ENCODE results near the gene WARS2.

The WARS2 gene

DNA sequence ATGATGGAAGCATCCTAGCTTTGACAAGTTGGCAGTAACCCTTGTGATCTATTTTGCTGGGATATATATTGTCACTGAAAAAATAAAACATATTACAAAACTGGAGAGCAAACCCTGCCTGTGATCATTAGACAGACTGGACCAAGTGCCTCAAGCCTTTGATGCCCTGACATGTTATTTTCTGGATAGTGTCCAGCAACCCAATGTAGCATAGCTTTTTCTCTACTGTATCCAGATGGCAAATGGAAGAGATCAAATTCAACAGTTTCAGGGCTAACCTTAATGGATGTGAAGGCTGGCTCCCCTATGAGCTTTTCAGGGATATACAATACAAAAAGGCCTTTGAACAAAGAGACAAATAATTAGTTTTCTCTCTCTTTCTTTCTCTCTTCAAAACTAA, 25.1 kb downstream of the WARS2 start:
- TF ChIP-seq, protein P1, sequence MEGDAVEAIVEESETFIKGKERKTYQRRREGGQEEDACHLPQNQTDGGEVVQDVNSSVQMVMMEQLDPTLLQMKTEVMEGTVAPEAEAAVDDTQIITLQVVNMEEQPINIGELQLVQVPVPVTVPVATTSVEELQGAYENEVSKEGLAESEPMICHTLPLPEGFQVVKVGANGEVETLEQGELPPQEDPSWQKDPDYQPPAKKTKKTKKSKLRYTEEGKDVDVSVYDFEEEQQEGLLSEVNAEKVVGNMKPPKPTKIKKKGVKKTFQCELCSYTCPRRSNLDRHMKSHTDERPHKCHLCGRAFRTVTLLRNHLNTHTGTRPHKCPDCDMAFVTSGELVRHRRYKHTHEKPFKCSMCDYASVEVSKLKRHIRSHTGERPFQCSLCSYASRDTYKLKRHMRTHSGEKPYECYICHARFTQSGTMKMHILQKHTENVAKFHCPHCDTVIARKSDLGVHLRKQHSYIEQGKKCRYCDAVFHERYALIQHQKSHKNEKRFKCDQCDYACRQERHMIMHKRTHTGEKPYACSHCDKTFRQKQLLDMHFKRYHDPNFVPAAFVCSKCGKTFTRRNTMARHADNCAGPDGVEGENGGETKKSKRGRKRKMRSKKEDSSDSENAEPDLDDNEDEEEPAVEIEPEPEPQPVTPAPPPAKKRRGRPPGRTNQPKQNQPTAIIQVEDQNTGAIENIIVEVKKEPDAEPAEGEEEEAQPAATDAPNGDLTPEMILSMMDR (IDR thresholded peaks at IDR 0.05; ENCODE audit: insufficient read depth, low read length, missing control alignments): no peak
- DNase-seq (ENCODE audit: low read depth, low spot score): no peak
- no peak overlapping the region for H3K4me3 ChIP-seq (ENCODE audit: low read depth, low read length)
- ChIA-PET CTCF (interaction anchor here (1.5 kb wide), 1 partner anchor 14 kb away, joined by 4 read pairs; no protein-coding TSS in a partner anchor), POLR2A (no interaction called here)

DNA sequence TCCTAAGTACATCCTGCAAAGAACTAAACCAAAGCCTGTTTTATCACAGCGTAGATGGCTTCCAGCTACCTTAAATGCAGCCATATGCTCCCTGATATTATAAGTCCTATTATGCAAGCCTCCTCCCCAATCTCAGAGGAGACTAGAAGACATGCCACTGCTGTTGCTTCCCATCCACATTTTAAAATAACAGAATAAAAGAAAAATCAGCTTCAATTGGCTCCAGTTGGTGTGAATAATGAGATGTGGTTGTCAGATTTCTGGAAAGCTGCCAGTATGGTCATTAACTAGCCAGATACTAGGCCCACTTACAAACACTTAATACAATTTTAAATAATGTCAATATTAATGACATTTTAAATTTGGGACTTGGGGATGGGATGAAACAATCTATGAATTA, 25.7 kb downstream of the WARS2 start:
- ChIA-PET CTCF (interaction anchor here (1.5 kb wide), 1 partner anchor 15 kb away, joined by 4 read pairs; no protein-coding TSS in a partner anchor), POLR2A (no interaction called here)
- DNase-seq (ENCODE audit: low read depth, low spot score): no peak
- TF ChIP-seq, protein P1 (IDR thresholded peaks at IDR 0.05; ENCODE audit: insufficient read depth, low read length, missing control alignments): no peak
- H3K4me3 ChIP-seq (ENCODE audit: low read depth, low read length): no peak overlapping the region

DNA sequence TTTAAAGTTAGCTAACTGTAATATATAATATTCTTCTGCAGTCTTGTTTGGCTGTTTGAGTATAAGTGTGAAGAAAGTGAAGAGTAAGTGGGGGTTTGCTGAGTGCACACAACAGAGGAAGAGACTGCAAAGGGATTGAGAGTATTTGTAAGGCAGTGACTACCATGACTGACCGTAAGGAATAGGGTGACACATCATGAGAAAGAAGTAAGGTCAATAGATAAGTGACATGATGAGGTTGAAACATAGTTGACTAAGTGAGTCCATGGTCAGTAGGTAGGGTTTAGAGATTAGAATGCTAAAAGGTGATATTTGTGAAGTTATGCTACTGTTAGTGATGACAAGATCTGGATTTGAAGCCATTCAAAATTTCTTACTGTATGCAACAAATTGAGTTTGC, 27.7 kb downstream of the WARS2 start:
- DNase-seq (ENCODE audit: low read depth, low spot score): no peak
- ChIA-PET POLR2A (no interaction called here), CTCF (no interaction called here)
- no peak overlapping the region for H3K4me3 ChIP-seq (ENCODE audit: low read depth, low read length)
- TF ChIP-seq, protein P1 (IDR thresholded peaks at IDR 0.05; ENCODE audit: insufficient read depth, low read length, missing control alignments): no peak

DNA sequence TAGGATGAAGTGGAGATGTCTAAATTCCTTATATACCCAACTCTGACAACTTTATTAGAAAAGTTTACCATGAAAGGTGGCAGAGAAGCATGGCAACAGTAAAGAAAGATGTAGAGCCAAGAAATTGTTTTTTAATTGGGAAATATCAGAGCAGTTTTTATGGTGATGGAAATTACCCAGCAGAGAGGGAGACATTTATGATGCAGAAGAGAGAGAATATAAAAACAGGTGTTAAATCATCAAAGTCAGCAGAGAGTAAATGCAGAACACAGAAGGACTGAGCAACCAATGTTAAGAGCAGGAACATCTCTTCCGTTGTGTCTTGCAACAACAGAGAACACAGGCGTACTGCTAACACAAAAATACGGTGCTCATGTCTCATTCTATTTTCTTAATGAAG, 28.2 kb downstream of the WARS2 start:
- DNase-seq (ENCODE audit: low read depth, low spot score): no peak
- ChIA-PET CTCF (no interaction called here), POLR2A (no interaction called here)
- TF ChIP-seq, protein P1 (IDR thresholded peaks at IDR 0.05; ENCODE audit: insufficient read depth, low read length, missing control alignments): no peak
- H3K4me3 ChIP-seq (ENCODE audit: low read depth, low read length): no peak overlapping the region

DNA sequence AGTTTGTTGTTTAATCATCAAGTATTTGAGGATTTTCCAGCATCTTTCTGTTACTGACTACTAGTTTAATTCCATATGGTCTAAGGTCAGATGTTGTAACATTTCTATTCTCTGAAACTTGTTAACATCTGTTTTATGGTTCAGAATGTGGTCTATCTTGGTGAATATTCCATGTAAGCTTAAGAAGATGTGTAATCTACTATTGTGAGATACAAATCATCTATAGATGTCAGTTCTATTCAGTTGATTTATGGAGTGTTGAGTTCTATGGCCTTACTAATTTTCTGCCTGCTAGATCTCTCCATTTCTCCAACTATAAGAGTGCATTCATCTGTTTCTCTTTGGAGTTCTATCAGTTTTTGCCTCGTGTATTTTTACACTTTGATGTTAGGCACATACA, 31.5 kb downstream of the WARS2 start:
- no peak for DNase-seq (ENCODE audit: low read depth, low spot score)
- TF ChIP-seq, protein P1 (IDR thresholded peaks at IDR 0.05; ENCODE audit: insufficient read depth, low read length, missing control alignments): no peak
- no peak overlapping the region for H3K4me3 ChIP-seq (ENCODE audit: low read depth, low read length)
- ChIA-PET POLR2A (no interaction called here), CTCF (no interaction called here)

DNA sequence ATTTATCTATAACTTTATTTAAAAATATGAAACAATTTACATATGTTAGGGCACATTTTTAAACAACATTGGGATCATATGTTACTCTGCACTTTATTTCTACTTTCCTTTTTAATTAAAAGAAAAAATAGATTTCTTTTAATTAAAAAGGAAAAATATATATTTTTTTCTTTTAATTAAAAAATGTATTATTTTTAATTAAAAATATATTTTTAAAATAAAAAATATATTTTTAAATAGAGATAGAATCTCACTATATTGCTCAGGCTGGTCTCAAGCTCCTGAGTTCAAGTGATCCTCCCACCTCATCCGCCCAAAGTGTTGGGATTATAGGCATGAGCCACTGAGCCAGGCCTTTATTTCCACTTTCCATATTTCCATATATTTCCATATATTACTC, 36.7 kb downstream of the WARS2 start:
- POLR2A ChIA-PET: no interaction called here
- no peak for DNase-seq (ENCODE audit: low read depth, low spot score)
- CTCF ChIA-PET: interaction anchor here (1.1 kb wide), 1 partner anchor 31 kb away, joined by 3 read pairs; no protein-coding TSS in a partner anchor
- H3K4me3 ChIP-seq (ENCODE audit: low read depth, low read length): no peak overlapping the region
- TF ChIP-seq, protein P1 (IDR thresholded peaks at IDR 0.05; ENCODE audit: insufficient read depth, low read length, missing control alignments): no peak
